Coronary artery (tissue), 2 donors: ENCODE measurements around the gene IFT81.
"Not testable (repeated sequence)": the region's sequence is repeated elsewhere in the genome, so short reads cannot be mapped to it uniquely, and the experiment has no call there.

Experiments used
- DNase-seq: peaks from one replicate; pipeline ENCODE4 v3.0.0-alpha.2; 2017; ENCODE audit warnings: low spot score
- H3K27ac ChIP-seq, 2 donors: fragments of 200-600 bp; sonication (generic); one replicate each; pipeline ENCODE4 v1.5.1; 2016 to 2019
- H3K4me3 ChIP-seq: fragments of 200-600 bp; sonication (generic); 2 replicates; pipeline ENCODE4 v1.5.1; 2016; ENCODE audit warnings: mild to moderate bottlenecking, moderate library complexity
- TF ChIP-seq, protein P1 (sequence below): fragments of 200-600 bp; sonication (generic); IDR thresholded peaks from one replicate; pipeline ENCODE4 v1.5.1; 2019; ENCODE audit warnings: antibody characterized with exemption

Gene IFT81

DNA sequence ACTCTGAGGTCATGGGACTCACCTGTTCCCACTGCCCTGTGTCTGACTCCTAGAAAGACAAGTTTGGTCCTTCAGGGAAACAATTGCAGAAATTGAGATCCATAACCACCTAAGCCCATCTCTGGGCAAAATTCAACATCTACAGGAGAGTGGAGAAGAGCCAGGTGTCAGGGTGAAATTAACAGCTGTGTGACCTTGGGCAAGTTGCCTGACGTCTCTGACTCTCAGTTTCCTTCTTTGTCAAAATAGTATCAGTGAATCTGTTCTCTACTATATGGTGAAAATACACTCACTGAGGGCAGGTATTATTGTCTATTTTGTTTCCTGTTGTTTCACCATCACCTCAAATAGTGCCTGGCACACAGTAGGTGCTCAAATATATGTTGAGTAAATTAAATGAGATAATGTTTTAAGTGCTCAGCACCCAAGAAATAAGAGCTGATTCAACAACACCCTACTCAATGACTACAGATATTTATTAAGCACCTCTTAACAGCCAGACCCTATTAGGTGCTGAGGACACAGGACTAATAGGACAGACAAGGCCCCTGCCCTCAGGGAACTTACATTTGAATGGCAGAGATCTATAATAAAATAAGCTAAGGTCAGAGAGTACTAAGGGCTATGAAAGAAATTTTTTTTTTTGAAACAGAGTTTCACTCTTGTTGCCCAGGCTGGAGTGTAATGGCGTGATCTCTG lies 14.2 kb upstream of the IFT81 start:
- peak overlapping the region; percentile 49 for H3K4me3 ChIP-seq
- H3K27ac ChIP-seq, result peak overlapping the region; percentile 94 to 97
- TF ChIP-seq, protein P1, sequence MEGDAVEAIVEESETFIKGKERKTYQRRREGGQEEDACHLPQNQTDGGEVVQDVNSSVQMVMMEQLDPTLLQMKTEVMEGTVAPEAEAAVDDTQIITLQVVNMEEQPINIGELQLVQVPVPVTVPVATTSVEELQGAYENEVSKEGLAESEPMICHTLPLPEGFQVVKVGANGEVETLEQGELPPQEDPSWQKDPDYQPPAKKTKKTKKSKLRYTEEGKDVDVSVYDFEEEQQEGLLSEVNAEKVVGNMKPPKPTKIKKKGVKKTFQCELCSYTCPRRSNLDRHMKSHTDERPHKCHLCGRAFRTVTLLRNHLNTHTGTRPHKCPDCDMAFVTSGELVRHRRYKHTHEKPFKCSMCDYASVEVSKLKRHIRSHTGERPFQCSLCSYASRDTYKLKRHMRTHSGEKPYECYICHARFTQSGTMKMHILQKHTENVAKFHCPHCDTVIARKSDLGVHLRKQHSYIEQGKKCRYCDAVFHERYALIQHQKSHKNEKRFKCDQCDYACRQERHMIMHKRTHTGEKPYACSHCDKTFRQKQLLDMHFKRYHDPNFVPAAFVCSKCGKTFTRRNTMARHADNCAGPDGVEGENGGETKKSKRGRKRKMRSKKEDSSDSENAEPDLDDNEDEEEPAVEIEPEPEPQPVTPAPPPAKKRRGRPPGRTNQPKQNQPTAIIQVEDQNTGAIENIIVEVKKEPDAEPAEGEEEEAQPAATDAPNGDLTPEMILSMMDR, result no peak
- no peak for DNase-seq

- peak overlapping the region; percentile 94 to 97 for H3K27ac ChIP-seq
- H3K4me3 ChIP-seq, result no peak overlapping the region
- TF ChIP-seq, protein P1, result no peak
- no peak for DNase-seq
These were observed 12.5 kb upstream of the IFT81 start for GRCh38 chr12:110111476-110112334.

DNA sequence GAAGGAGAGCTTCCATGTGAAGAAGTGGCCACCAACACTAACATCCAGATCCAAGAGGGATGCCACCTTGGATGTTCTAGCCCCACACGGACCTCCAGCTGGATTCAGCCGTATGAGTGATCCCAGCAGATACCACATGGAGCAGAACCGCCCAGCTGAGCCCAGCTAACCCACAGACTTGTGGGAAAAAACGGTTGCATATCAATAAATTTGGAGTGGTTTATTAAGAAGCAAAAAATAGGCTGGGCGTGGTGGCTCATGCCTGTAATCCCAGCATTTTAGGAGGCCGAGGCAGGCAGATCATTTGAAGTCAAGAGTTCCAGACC lies 11.9 kb upstream of the IFT81 start:
- no peak overlapping the region for H3K4me3 ChIP-seq
- TF ChIP-seq, protein P1, result no peak
- no peak for DNase-seq
- peak overlapping the region; percentile 94 to 97 for H3K27ac ChIP-seq

- TF ChIP-seq, protein P1, result no peak
- peak overlapping the region; percentile 90 to 94 for H3K27ac ChIP-seq
- DNase-seq, result no peak
- H3K4me3 ChIP-seq, result no peak overlapping the region
These were observed 9.6 kb upstream of the IFT81 start for GRCh38 chr12:110114528-110114937.

DNA sequence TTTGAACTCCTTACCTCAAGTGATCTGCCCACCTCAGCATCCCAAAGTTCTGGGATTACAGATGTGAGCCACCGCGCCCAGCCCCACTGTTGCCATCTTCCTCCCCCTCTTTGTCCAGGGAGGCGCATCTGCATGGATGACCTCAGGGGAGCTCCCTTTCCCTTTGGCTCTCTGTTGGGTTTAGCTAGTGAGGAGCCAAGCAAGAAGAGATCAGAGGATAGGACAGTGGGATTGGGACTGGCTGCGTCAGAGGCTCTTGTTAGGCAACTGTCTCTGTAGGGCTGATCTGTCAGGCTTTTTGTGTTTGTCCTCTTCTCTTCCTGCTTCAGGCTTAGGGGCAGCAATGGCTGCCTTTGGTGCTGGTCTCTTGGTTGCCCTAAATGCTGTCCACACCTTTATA lies 8.5 kb upstream of the IFT81 start:
- TF ChIP-seq, protein P1, result no peak
- Histone ChIP-seq H3K27ac (peak overlapping the region; percentile 90 to 94), H3K4me3 (no peak overlapping the region)
- DNase-seq, result no peak

DNA sequence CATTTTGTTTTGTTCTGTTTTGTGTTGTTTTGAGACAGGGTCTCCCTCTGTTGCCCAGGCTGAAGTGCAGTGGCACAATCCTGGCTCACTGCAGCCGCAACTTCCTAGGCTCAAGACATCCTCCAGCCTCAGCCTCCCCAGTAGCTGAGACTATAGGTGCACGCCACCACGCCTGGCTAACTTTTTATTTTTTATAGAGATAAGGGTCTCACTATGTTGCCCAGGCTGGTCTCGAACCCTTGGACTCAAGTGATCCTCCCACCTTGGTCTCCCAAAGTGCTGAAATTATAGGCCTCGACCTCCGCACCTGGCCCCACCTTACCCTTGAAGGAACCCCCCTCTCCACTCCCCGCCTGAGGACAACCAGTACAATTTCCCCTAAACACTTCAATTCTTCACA lies 7.5 kb upstream of the IFT81 start:
- TF ChIP-seq, protein P1, result no peak

DNA sequence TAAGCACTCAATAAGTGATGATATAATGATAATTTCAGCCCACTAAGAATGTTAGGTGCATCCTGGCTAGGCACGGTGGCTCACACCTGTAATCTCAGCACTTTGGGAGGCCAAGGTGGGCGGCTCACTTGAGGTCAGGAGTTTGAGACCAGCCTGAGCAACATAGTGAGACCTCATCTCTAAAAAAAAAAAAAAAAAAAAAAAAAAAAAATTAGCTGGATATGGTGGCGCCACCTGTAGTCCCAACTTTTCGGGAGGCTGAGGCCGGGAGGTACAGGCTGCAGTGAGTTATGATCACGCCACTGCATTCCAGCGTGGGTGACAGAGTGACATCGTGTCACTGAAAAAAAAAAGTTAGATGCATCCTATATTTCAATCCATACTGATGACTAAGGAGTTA lies 6.9 kb upstream of the IFT81 start:
- peak overlapping the region; percentile 90 to 94 for H3K27ac ChIP-seq
- not testable (repeated sequence) for DNase-seq, H3K4me3 ChIP-seq

More for the DNA sequence above, 7.5 kb upstream of the IFT81 start:
- no peak for DNase-seq
- H3K27ac ChIP-seq, result peak overlapping the region; percentile 90 to 94
- H3K4me3 ChIP-seq, result no peak overlapping the region
